H1 (cell line): ENCODE results near the gene BOLA3. TPM values are rescaled to one million over a fixed set of nuclear protein-coding genes. Genes with fewer than 3 reads are reported as not detected.
"Not testable (repeated sequence)": the region's sequence is repeated elsewhere in the genome, so short reads cannot be mapped to it uniquely, and the experiment has no call there.

Experiments used
- CTCF ChIA-PET: fragments of 300-600 bp; sonication (Branson Sonifier 250); formaldehyde crosslinking; loops from one replicate; lab custom pipeline; 2021; ENCODE audit not compliant: partially characterized antibody; lab: Charles Lee
- POLR2A ChIA-PET: fragments of 300-600 bp; sonication (Branson Sonifier 250); formaldehyde crosslinking; loops from one replicate; lab custom pipeline; 2021; ENCODE audit warnings: inconsistent platforms; ENCODE audit not compliant: partially characterized antibody; lab: Charles Lee
- DNase-seq, 2 experiments: peaks; one replicate each; pipeline versions ENCODE4 v3.0.0 to v3.0.0-alpha.2; 2010 to 2022; ENCODE audit warnings: low spot score in 2 of 2, low read depth in 1 of 2, mixed read lengths in 1 of 2
- FAIRE-seq: peaks from 2 replicates; lab custom pipeline; 2011; peaks lifted over from hg19 to GRCh38; lab: Jason Lieb, UNC
- H2AFZ ChIP-seq: 2 replicates; pipeline ENCODE4 v1.8.1; 2012; ENCODE audit warnings: low read length, inconsistent platforms
- H2AK5ac ChIP-seq: 2 replicates; pipeline ENCODE4 v1.6.1; 2013; ENCODE audit warnings: low read depth, low read length
- H2BK120ac ChIP-seq: replicated peaks from 2 replicates; pipeline ENCODE3; 2013; ENCODE audit warnings: low read depth, low read length, inconsistent platforms
- H2BK12ac ChIP-seq: 2 replicates; pipeline ENCODE4 v1.6.1; 2013; ENCODE audit warnings: low read depth, low read length
- H2BK15ac ChIP-seq: 2 replicates; pipeline ENCODE4 v1.6.1; 2013; ENCODE audit warnings: low read length
- H2BK20ac ChIP-seq: 2 replicates; pipeline ENCODE4 v1.6.1; 2013; ENCODE audit warnings: low read length
- H2BK5ac ChIP-seq: 2 replicates; pipeline ENCODE4 v1.6.1; 2013; ENCODE audit warnings: low read depth, low read length
- H3K14ac ChIP-seq: 2 replicates; pipeline ENCODE4 v1.6.1; 2013; ENCODE audit warnings: inconsistent platforms; ENCODE audit not compliant: insufficient read length
- H3K18ac ChIP-seq: 2 replicates; pipeline ENCODE4 v1.6.1; 2013; ENCODE audit warnings: low read length; ENCODE audit errors: extremely low read depth
- H3K23ac ChIP-seq: 2 replicates; pipeline ENCODE4 v1.6.1; 2013; ENCODE audit warnings: inconsistent platforms; ENCODE audit not compliant: insufficient read length
- H3K23me2 ChIP-seq: 2 replicates; pipeline ENCODE4 v1.6.1; 2013; ENCODE audit warnings: low read depth, low read length
- H3K27ac ChIP-seq: 2 replicates; pipeline ENCODE4 v1.6.1; 2011; ENCODE audit warnings: low read depth, low read length, inconsistent platforms
- H3K27me3 ChIP-seq, 4 experiments: replicated peaks in 1 of 4; 1 replicate in 1 of 4; 2 replicates in 3 of 4; pipeline versions ENCODE4 v1.6.1 to v1.8.1; 2011 to 2013; ENCODE audit warnings: low read length in 3 of 4, mild to moderate bottlenecking in 3 of 4, inconsistent platforms in 2 of 4, mixed read lengths in 2 of 4, moderate library complexity in 1 of 4; ENCODE audit not compliant: control insufficient read depth in 3 of 4, insufficient read depth in 3 of 4; ENCODE audit errors: extremely low read depth in 1 of 4
- H3K36me3 ChIP-seq, 4 experiments: 2 replicates each; pipeline versions ENCODE4 v1.6.1 to v1.8.1; 2011 to 2013; ENCODE audit warnings: mild to moderate bottlenecking in 4 of 4, low read length in 3 of 4, moderate library complexity in 2 of 4, control low read depth in 1 of 4, inconsistent platforms in 1 of 4; ENCODE audit not compliant: insufficient read depth in 4 of 4, control insufficient read depth in 2 of 4
- H3K4ac ChIP-seq: replicated peaks from 2 replicates; pipeline ENCODE3; 2013; ENCODE audit warnings: low read length, low read depth, mixed read lengths, inconsistent platforms; ENCODE audit not compliant: insufficient read length
- H3K4me1 ChIP-seq, 4 experiments: replicated peaks in 1 of 4; 1 replicate in 1 of 4; 2 replicates in 3 of 4; pipeline versions ENCODE4 v1.6.1 to v1.8.1; 2011 to 2013; ENCODE audit warnings: low read length in 3 of 4, inconsistent platforms in 2 of 4, mixed read lengths in 1 of 4; ENCODE audit not compliant: insufficient read depth in 4 of 4, control insufficient read depth in 3 of 4
- H3K4me2 ChIP-seq, 2 experiments: 2 replicates each; pipeline versions ENCODE4 v1.6.1 to v1.8.1; 2011 to 2013; ENCODE audit warnings: low read depth in 2 of 2, low read length in 2 of 2, control low read depth in 1 of 2, inconsistent platforms in 1 of 2, mild to moderate bottlenecking in 1 of 2; ENCODE audit not compliant: insufficient read depth in 1 of 2
- H3K4me3 ChIP-seq, 4 experiments: fragments of 200-600, 300-600 bp in 1 of 4; sonication (generic), shearing (Covaris generic), sonication (Bioruptor Twin) in 1 of 4; 2 replicates each; pipeline versions ENCODE4 v1.5.1 to v1.8.1; 2011 to 2016; ENCODE audit warnings: low read length in 4 of 4, low read depth in 3 of 4, control low read depth in 2 of 4, inconsistent platforms in 2 of 4, mild to moderate bottlenecking in 2 of 4, mixed read lengths in 1 of 4, moderate library complexity in 1 of 4; ENCODE audit not compliant: insufficient read depth in 2 of 4; ENCODE audit errors: extremely low read depth in 1 of 4
- H3K56ac ChIP-seq: replicated peaks from 2 replicates; pipeline ENCODE3; 2013; ENCODE audit warnings: low read depth, mild to moderate bottlenecking, mixed read lengths, low read length, inconsistent platforms; ENCODE audit not compliant: insufficient read length
- H3K79me1 ChIP-seq: 2 replicates; pipeline ENCODE4 v1.6.1; 2013; ENCODE audit warnings: low read depth, low read length, control low read depth
- H3K79me2 ChIP-seq, 2 experiments: 2 replicates each; pipeline versions ENCODE4 v1.6.1 to v1.8.1; 2012 to 2013; ENCODE audit warnings: low read length in 2 of 2, mild to moderate bottlenecking in 2 of 2, inconsistent platforms in 1 of 2; ENCODE audit not compliant: insufficient read depth in 2 of 2, control insufficient read depth in 1 of 2
- H3K9ac ChIP-seq, 4 experiments: replicated peaks in 1 of 4; 1 replicate in 1 of 4; 2 replicates in 3 of 4; pipeline versions ENCODE4 v1.6.1 to v1.8.1; 2011 to 2013; ENCODE audit warnings: low read depth in 3 of 4, low read length in 3 of 4, control low read depth in 2 of 4, mild to moderate bottlenecking in 2 of 4, moderate library complexity in 2 of 4, inconsistent platforms in 1 of 4; ENCODE audit errors: extremely low read depth in 1 of 4
- H3K9me3 ChIP-seq, 2 experiments: 2 replicates each; pipeline versions ENCODE4 v1.6.1 to v1.8.1; 2012 to 2013; ENCODE audit warnings: mild to moderate bottlenecking in 2 of 2, moderate library complexity in 2 of 2, control low read depth in 1 of 2, inconsistent platforms in 1 of 2, low read depth in 1 of 2, low read length in 1 of 2, mixed read lengths in 1 of 2; ENCODE audit not compliant: insufficient read depth in 2 of 2
- H4K20me1 ChIP-seq, 2 experiments: replicated peaks in 1 of 2; 2 replicates each; pipeline versions ENCODE3 to v1.8.1; 2011 to 2013; ENCODE audit warnings: inconsistent platforms in 2 of 2, low read length in 2 of 2, mild to moderate bottlenecking in 1 of 2; ENCODE audit not compliant: insufficient read depth in 2 of 2, control insufficient read depth in 1 of 2
- H4K5ac ChIP-seq: 2 replicates; pipeline ENCODE4 v1.6.1; 2013; ENCODE audit warnings: low read length, low read depth, mixed read lengths, inconsistent platforms; ENCODE audit not compliant: insufficient read length
- H4K8ac ChIP-seq: 2 replicates; pipeline ENCODE4 v1.8.0; 2013; ENCODE audit warnings: mild to moderate bottlenecking, moderate library complexity, low read length, inconsistent platforms; ENCODE audit not compliant: insufficient read depth; ENCODE audit errors: extremely low read depth
- H4K91ac ChIP-seq: replicated peaks from 2 replicates; pipeline ENCODE3; 2013; ENCODE audit warnings: low read length, mixed read lengths, inconsistent platforms; ENCODE audit not compliant: insufficient read length
- WGBS, 2 experiments: shearing (Covaris generic) in 1 of 2; methylation state at CpG; one replicate each; pipeline versions ENCODE4 v1.1.6 to v1.1.7; 2013 to 2015; ENCODE audit warnings: low lambda C conversion rate in 2 of 2, mixed read lengths in 2 of 2, inconsistent platforms in 1 of 2, low coverage in 1 of 2, missing lambda C conversion rate in 1 of 2; ENCODE audit not compliant: insufficient replicate concordance in 2 of 2, insufficient coverage in 1 of 2, insufficient read length in 1 of 2; ENCODE audit errors: extremely low coverage in 1 of 2, missing lambda C conversion rate in 1 of 2; 5-methylcytosine and 5-hydroxymethylcytosine counted together
- polyA plus RNA-seq, 7 experiments: library from polyadenylated mRNA; depleted of rRNA in 3 of 7; stranded (reverse) in 5 of 7; unstranded in 2 of 7; fragments of >200 nt in 5 of 7; fragments of 200-250 nt in 2 of 7; gene quantifications; 1 replicate in 5 of 7; 2 replicates in 1 of 7; 4 replicates in 1 of 7; pipeline versions ENCODE4 v1.2.1 to v1.2.3, GENCODE V29; 2011 to 2013; ENCODE audit warnings: missing spikeins in 2 of 7, mixed read lengths in 2 of 7
- total RNA-seq: library from RNA; stranded (reverse); fragmentation: NEBNext Ultra II Directional; extraction: Animal tissue kit (Norgen Biotek cat#: 25700); gene quantifications from 2 replicates; pipeline ENCODE4 v1.2.1, GENCODE V29; 2021

The BOLA3 gene
- total and polyA plus RNA-seq, 2 of the 8 experiments (the other 6 are each of a cell fraction or from before 2014, with no cell fraction given): 46.1 to 67.3 TPM

DNA sequence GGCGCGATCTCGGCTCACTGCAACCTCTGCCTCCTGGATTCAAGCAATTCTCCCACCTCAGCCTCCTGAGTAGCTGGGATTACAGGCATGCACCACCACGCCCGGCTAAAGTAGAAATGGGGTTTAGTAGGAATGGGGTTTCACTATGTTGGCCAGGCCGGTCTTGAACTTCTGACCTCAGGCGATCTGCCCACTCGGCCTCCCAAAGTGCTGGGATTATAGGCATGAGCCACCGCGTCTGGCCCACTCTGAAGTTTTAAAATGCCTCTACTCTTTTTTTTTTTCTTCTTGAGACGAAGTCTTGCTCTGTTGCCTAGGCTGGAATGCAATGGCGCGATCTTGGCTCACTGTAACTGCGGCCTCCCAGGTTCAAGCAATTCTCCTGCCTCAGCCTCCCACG lies 39.0 kb upstream of the BOLA3 start:
- H3K27me3 ChIP-seq, H4K5ac ChIP-seq, H4K8ac ChIP-seq, H3K4ac ChIP-seq, H3K79me2 ChIP-seq, H3K23me2 ChIP-seq, H3K4me2 ChIP-seq, H3K18ac ChIP-seq, H3K27ac ChIP-seq, FAIRE-seq, H2AFZ ChIP-seq, H3K9me3 ChIP-seq, H4K91ac ChIP-seq, H3K79me1 ChIP-seq, H2BK20ac ChIP-seq, H4K20me1 ChIP-seq, H3K4me3 ChIP-seq, H3K23ac ChIP-seq, H3K9ac ChIP-seq, H2BK15ac ChIP-seq, H2BK120ac ChIP-seq, H3K14ac ChIP-seq, H3K56ac ChIP-seq, H3K36me3 ChIP-seq: not testable (repeated sequence)
- H2AK5ac ChIP-seq: 0 out of 2 replicates have a peak overlapping the region, but pooled peaks have one; percentile 24
- 0 out of 2 replicates have a peak overlapping the region, but pooled peaks have one; percentile 2 for H2BK12ac ChIP-seq
- ChIA-PET CTCF (interaction anchor here (1.6 kb wide), 1 partner anchor 10 kb away, joined by 3 read pairs; no protein-coding TSS in a partner anchor), POLR2A (interaction anchor here (68.3 to 72.1 kb wide), 2 partner anchors 9 to 22 kb away, joined by 2699 read pairs; partner anchors contain the start of genes BOLA3, MOB1A and MTHFD2)
- 93% methylated on average over 15 of the region's 15 CpGs; no CpG with 5 or more reads in 1 of the 2 experiments for WGBS, 2 experiments
- peak overlapping the region; percentile 40; the same call in 1 of the 2 replicates for H2BK5ac ChIP-seq
- peaks cover 3 to 11% (median 4%) of the 10 kb centered on the region in 4 experiments for H3K4me1 ChIP-seq
- DNase-seq: peak in 1 of 2 experiments; percentile 24
